Activated CD8-positive, alpha-beta T cell treated with anti-CD3 and anti-CD28 coated beads for 36 hours (primary cell): Measurements from ENCODE around the gene NCF2. TPM values are rescaled to one million over a fixed set of nuclear protein-coding genes. Genes with fewer than 3 reads are reported as not detected.

Experiments used
- ATAC-seq: fragments of 200-7000 bp; cut with Tn5 transposase; one replicate; pipeline ENCODE4 v1.10.0; 2021; ENCODE audit warnings: mild to moderate bottlenecking, moderate library complexity
- CTCF ChIA-PET: fragments of 350-600 bp; sonication (Branson Sonifier 250); formaldehyde crosslinking; loops from one replicate; lab custom pipeline; 2021; ENCODE audit warnings: antibody characterized with exemption; lab: Charles Lee
- POLR2A ChIA-PET: fragments of 350-600 bp; sonication (Branson Sonifier 250); formaldehyde crosslinking; loops from one replicate; lab custom pipeline; 2021; ENCODE audit warnings: antibody characterized with exemption; lab: Charles Lee
- DNase-seq: peaks from one replicate; pipeline ENCODE4 v3.0.0-alpha.2; 2020
- H3K27ac Mint-ChIP-seq: one replicate; pipeline ENCODE4 v1.8.0; 2021; ENCODE audit warnings: mild to moderate bottlenecking, mixed read lengths
- H3K27me3 Mint-ChIP-seq: one replicate; pipeline ENCODE4 v1.8.0; 2021; ENCODE audit warnings: mixed read lengths
- H3K36me3 Mint-ChIP-seq: one replicate; pipeline ENCODE4 v1.8.0; 2021; ENCODE audit warnings: low read depth, mixed read lengths
- H3K4me1 Mint-ChIP-seq: one replicate; pipeline ENCODE4 v1.8.0; 2021; ENCODE audit warnings: low read depth, mixed read lengths
- H3K4me3 Mint-ChIP-seq: one replicate; pipeline ENCODE4 v1.8.0; 2021; ENCODE audit warnings: mild to moderate bottlenecking, moderate library complexity, mixed read lengths
- H3K9me3 Mint-ChIP-seq: one replicate; pipeline ENCODE4 v1.8.0; 2021; ENCODE audit warnings: mixed read lengths
- intact Hi-C: fragments of 100-400 bp; cut with micrococcal nuclease; formaldehyde crosslinking; loops from one replicate; pipeline ENCODE4 v1.10.0; 2022
- total RNA-seq, 2 experiments: library from RNA; stranded (reverse); gene quantifications; one replicate each; pipeline ENCODE4 v1.2.3, GENCODE V29; 2021
- TF ChIP-seq, protein P1 (sequence below): fragments of 200-600 bp; IDR thresholded peaks from one replicate; pipeline ENCODE4 v1.8.0; 2022; ENCODE audit warnings: antibody characterized with exemption, mild to moderate bottlenecking

The NCF2 gene, protein sequence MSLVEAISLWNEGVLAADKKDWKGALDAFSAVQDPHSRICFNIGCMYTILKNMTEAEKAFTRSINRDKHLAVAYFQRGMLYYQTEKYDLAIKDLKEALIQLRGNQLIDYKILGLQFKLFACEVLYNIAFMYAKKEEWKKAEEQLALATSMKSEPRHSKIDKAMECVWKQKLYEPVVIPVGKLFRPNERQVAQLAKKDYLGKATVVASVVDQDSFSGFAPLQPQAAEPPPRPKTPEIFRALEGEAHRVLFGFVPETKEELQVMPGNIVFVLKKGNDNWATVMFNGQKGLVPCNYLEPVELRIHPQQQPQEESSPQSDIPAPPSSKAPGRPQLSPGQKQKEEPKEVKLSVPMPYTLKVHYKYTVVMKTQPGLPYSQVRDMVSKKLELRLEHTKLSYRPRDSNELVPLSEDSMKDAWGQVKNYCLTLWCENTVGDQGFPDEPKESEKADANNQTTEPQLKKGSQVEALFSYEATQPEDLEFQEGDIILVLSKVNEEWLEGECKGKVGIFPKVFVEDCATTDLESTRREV
- total RNA-seq = 1 to 10 TPM; 4.2 to 4.7 TPM

DNA sequence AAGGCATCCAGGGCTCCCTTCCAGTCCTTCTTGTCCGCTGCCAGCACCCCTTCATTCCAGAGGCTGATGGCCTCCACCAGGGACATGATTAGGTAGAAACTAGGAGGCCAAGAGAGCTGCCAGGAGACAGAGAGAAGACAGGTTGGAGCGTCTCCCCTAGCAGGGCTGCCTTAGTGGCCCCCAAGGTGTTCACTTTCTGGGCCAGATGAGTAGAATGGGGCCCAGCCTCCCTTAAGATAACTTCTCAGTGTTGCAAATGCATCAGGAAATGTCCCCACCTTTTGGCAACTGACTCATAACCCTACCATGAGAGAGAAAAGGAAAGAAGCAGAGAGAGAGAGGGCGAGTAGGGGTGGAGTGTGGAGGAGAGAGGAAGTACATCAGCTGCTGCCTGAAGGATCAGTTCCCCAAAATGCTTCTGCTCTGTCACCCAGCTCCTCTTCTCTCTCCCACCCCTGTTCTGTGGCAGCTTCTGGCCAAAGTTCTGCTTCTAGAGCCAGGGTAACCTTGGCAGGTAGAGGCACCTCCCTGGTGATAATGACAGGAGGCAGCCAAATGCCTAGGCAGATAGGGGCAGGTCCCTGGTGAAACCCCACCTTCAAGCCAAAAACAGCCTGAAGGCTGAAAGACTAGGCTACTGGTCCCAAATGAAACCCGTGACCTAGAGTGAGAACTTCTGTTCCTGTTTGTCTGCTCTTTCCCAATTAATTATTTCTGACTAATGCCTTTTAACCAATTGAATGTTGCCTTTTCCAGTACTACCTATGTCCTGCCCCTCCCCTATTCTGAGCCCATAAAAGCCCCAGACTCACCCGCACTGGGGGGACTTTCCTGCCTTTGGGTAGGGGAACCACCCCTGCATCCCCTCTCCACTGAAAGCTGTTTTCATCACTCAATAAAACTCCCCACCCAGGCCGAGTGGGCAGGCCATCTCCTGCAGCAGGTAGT, at the start of gene NCF2:
TSS of gene NCF2 (minus strand) at position 216 of the 948 bp plus-strand sequence. CDS start at position 86, 130 bp downstream.
- Mint-ChIP-seq H3K4me3 (peak within 1 kb of the TSS; percentile 50), H3K36me3 (no peaks in the 10 kb centered on the region), H3K27ac (peak within 1 kb of the TSS; percentile 77), H3K27me3 (peaks cover 2% of the 10 kb centered on the region), H3K9me3 (peaks cover 1% of the 10 kb centered on the region), H3K4me1 (peaks cover 43% of the 10 kb centered on the region)
- TF ChIP-seq, protein P1, sequence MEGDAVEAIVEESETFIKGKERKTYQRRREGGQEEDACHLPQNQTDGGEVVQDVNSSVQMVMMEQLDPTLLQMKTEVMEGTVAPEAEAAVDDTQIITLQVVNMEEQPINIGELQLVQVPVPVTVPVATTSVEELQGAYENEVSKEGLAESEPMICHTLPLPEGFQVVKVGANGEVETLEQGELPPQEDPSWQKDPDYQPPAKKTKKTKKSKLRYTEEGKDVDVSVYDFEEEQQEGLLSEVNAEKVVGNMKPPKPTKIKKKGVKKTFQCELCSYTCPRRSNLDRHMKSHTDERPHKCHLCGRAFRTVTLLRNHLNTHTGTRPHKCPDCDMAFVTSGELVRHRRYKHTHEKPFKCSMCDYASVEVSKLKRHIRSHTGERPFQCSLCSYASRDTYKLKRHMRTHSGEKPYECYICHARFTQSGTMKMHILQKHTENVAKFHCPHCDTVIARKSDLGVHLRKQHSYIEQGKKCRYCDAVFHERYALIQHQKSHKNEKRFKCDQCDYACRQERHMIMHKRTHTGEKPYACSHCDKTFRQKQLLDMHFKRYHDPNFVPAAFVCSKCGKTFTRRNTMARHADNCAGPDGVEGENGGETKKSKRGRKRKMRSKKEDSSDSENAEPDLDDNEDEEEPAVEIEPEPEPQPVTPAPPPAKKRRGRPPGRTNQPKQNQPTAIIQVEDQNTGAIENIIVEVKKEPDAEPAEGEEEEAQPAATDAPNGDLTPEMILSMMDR = no peak
- POLR2A ChIA-PET = interaction anchor here (0.6 to 3.0 kb wide), 5 partner anchors 13 to 120 kb away, joined by 3 to 19 read pairs (median 3); partner anchors contain the start of gene SMG7
- DNase-seq = peak; percentile 77
- ATAC-seq = peak; percentile 92
- CTCF ChIA-PET = interaction anchor here (1.3 to 2.0 kb wide), 3 partner anchors 11 to 94 kb away, joined by 4 to 13 read pairs (median 9); no protein-coding TSS in a partner anchor
- intact Hi-C loops = no loop called here

- Mint-ChIP-seq H3K4me3 (no peak overlapping the region), H3K36me3 (peaks cover 2% of the 10 kb centered on the region), H3K27me3 (no peaks in the 10 kb centered on the region), H3K27ac (no peak overlapping the region), H3K9me3 (no peaks in the 10 kb centered on the region), H3K4me1 (peaks cover 16% of the 10 kb centered on the region)
- DNase-seq (no peak), ATAC-seq (no peak)
- CTCF ChIA-PET = interaction anchor here (2.4 to 2.6 kb wide), 2 partner anchors 17 to 46 kb away, joined by 11 to 17 read pairs; no protein-coding TSS in a partner anchor
- intact Hi-C loops = no loop called here
- TF ChIP-seq, protein P1 = no peak
- POLR2A ChIA-PET = no interaction called here
These were observed 48.6 kb upstream of the NCF2 start for GRCh38 chr1:183638649-183639387.

GRCh38 chr1:183636783-183637182, 46.5 kb upstream of the NCF2 start:
- DNase-seq (no peak), ATAC-seq (no peak)
- H3K27me3 Mint-ChIP-seq = no peaks in the 10 kb centered on the region
- intact Hi-C loops = no loop called here
- no peaks in the 10 kb centered on the region for H3K9me3 Mint-ChIP-seq
- peaks cover 32% of the 10 kb centered on the region for H3K4me1 Mint-ChIP-seq
- CTCF ChIA-PET = interaction anchor here (2.4 to 2.6 kb wide), 2 partner anchors 19 to 48 kb away, joined by 11 to 17 read pairs; no protein-coding TSS in a partner anchor
- H3K27ac Mint-ChIP-seq = peak overlapping the region; percentile 98
- peak overlapping the region; percentile 89 for H3K4me3 Mint-ChIP-seq
- peaks cover 11% of the 10 kb centered on the region for H3K36me3 Mint-ChIP-seq
- POLR2A ChIA-PET = no interaction called here
- TF ChIP-seq, protein P1 = no peak

- intact Hi-C loops = no loop called here
- peaks cover 35% of the 10 kb centered on the region for H3K4me1 Mint-ChIP-seq
- H3K27ac Mint-ChIP-seq = peak overlapping the region; percentile 98
- ChIA-PET POLR2A (no interaction called here), CTCF (interaction anchor here (0.9 to 4.2 kb wide), 3 partner anchors 19 to 279 kb away, joined by 3 to 33 read pairs (median 17); partner anchors contain the start of gene APOBEC4)
- no peak for ATAC-seq
- H3K4me3 Mint-ChIP-seq = peak overlapping the region; percentile 89
- TF ChIP-seq, protein P1 = no peak
- no peaks in the 10 kb centered on the region for H3K27me3 Mint-ChIP-seq
- DNase-seq = no peak
- no peaks in the 10 kb centered on the region for H3K9me3 Mint-ChIP-seq
- H3K36me3 Mint-ChIP-seq = peaks cover 13% of the 10 kb centered on the region
These were observed 46.0 kb upstream of the NCF2 start for GRCh38 chr1:183636334-183636682.
